Liver (tissue), 2 donors: Measurements from ENCODE around the gene CXCL16.

Experiments
- EGR1 ChIP-seq, 2 donors: IDR thresholded peaks; 2 replicates each; pipeline ENCODE4 v1.6.1; 2016 to 2018; ENCODE audit warnings: antibody characterized with exemption in 2 of 2, low read depth in 2 of 2
- MAX ChIP-seq: IDR thresholded peaks from 2 replicates; pipeline ENCODE4 v1.6.1; 2016; ENCODE audit warnings: antibody characterized with exemption
- YY1 ChIP-seq: IDR thresholded peaks from 2 replicates; pipeline ENCODE4 v1.6.1; 2016; ENCODE audit warnings: antibody characterized with exemption, mild to moderate bottlenecking
- donor health status: healthy.

DNA sequence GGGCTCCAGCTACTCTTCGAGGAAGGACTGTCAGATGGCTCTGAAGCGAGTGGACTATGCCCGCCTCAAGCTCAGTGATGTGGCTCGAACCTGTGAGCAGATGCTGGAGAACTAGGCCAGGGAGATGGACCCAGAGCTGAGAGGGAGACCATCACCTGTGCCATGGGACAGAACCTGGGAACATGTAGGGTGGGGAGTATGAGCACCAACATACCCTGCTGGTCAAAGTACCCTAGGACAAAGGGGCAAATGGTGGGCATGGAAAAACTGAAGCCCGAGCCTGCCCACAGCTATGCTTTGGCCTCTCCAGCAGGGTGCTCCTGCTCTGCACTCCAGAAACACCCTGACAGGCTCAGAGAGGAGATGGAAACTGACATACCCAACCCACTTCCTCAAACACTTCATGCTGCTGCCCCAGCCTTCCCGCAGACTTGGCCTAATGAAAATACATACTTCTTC lies 6.6 kb downstream of the CXCL16 start:
- TF ChIP-seq YY1 (no peak), MAX (no peak), EGR1 (IDR thresholded peaks at IDR 0.05; ENCODE audit: low read depth in 2 of 2) (no peak)
